LNCaP clone FGC (cell line): ENCODE data around the gene JAKMIP1.

Experiments
- DNase-seq: peaks from one replicate; pipeline ENCODE4 v3.0.0-alpha.2; 2011; ENCODE audit warnings: low read depth
- H3K4me3 ChIP-seq: 2 replicates; pipeline ENCODE4 v1.5.1; 2011; ENCODE audit warnings: mild to moderate bottlenecking, low read depth, low read length, control low read depth
- TF ChIP-seq, protein P1 (sequence below): IDR thresholded peaks from 2 replicates; pipeline ENCODE4 v1.5.1; 2012; ENCODE audit warnings: mild to moderate bottlenecking; ENCODE audit not compliant: control insufficient read depth, insufficient read depth; ENCODE audit errors: extremely low read depth

JAKMIP1 gene

DNA sequence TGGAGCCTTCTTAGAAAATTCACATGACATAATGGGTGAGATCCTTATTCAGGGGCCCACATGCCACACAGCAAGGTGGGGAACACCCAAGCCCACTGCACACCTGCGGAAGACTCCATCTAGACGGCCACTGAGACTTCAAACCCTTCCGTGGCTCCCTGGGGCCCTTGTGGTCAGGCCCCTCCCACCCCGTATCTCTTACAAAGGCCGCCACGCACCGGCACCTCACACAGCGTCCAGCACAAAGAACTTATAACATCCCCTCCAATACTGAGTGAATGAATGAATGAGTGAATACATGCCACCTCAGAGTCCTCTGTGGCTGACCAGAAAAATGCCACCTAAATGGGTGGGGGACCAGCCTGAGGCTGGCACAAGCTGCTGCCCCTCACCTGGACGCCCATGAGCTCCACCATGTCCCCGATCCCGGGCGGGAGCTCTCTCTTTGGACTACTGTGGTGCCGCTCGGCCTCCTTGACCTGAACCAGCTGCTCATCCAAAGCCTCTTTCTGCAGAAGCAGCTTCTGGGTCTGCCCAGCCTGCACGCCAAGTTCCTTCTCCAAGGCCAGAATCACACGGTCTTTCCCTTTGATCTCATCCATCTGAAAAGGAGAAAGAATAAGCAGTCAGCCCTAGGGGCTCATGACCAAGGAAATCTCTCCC, 115.2 kb downstream of the JAKMIP1 start:
- no peak for DNase-seq
- H3K4me3 ChIP-seq = no peak overlapping the region
- TF ChIP-seq, protein P1, sequence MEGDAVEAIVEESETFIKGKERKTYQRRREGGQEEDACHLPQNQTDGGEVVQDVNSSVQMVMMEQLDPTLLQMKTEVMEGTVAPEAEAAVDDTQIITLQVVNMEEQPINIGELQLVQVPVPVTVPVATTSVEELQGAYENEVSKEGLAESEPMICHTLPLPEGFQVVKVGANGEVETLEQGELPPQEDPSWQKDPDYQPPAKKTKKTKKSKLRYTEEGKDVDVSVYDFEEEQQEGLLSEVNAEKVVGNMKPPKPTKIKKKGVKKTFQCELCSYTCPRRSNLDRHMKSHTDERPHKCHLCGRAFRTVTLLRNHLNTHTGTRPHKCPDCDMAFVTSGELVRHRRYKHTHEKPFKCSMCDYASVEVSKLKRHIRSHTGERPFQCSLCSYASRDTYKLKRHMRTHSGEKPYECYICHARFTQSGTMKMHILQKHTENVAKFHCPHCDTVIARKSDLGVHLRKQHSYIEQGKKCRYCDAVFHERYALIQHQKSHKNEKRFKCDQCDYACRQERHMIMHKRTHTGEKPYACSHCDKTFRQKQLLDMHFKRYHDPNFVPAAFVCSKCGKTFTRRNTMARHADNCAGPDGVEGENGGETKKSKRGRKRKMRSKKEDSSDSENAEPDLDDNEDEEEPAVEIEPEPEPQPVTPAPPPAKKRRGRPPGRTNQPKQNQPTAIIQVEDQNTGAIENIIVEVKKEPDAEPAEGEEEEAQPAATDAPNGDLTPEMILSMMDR = no peak

DNA sequence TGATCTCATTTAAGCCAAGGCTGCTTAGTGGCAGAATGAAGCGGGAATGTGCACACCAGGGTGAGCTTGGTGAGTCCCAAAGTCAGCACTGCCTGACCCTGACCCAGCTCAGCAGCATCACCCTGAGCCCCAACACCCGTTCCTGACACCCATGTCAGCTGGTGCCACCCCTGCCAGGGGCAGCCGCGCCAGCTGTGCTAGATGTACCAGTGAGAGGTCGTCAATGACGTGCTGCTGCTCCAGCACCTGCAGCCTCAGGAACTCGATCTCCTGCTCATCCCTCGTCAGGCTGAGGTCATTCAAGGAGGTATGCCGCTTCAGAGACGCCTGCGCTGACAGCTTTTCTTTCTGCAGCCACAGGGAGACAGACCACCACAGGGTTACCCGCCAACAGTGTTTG, 120.4 kb downstream of the JAKMIP1 start:
- TF ChIP-seq, protein P1 = no peak
- no peak overlapping the region for H3K4me3 ChIP-seq
- no peak for DNase-seq

DNA sequence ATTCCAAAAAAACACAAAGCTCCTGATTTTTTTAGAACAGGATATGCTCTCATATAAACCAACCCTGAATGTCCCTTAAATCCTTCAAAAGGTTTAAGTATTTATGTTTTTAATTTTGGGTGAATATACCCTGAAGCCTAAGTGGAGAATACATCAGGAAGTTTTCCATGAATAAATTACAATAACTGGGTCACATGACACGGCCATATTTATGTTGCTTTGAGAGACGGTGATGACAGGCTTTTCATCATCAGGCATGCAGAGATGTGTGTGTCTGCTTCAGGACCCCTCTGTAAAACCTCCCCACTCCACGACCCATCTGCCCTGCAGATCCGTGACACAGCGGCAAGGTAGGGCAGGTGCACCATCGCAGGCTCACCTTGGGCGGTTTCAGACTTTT, 121.8 kb downstream of the JAKMIP1 start:
- H3K4me3 ChIP-seq = no peak overlapping the region
- DNase-seq = no peak
- TF ChIP-seq, protein P1 = no peak

DNA sequence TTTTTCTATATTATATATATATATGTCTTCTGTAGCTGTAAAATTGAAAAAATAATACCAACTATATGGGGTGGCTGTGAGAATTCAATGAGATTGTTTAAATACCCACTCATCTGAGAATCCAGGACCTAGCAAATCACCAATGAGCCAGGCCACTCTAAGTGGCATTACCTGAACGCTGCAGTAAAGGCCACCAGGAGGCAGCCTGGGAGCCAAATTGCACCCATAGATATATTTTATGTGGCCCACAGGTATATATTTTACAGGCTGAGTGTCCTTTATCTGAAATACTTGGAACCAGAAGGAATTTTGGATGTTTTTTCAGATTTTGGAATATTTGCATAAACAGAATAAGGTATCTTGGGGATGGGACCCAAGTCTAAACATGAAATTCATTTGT, 124.0 kb downstream of the JAKMIP1 start:
- no peak for DNase-seq
- TF ChIP-seq, protein P1 = peak; percentile 54
- no peak overlapping the region for H3K4me3 ChIP-seq

DNA sequence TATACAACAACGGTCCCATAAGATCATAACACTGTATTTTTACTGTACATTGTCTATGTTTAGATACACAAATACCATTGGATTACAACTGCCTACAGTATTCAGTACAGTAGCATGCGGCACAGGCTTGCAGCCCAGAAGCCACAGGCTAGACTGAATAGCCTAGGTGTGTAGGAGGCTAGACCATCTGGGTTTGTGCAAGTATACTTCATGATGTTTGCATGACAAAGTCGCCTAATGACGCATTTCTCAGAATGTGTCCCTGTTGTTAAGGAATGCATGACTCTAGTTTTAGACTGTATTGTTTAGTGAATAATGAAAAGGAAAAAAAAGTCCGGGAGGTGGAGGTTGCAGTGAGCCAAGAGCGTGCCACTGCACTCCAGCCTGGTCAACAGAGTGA, 125.6 kb downstream of the JAKMIP1 start:
- TF ChIP-seq, protein P1 = no peak
- no peak overlapping the region for H3K4me3 ChIP-seq
- no peak for DNase-seq

DNA sequence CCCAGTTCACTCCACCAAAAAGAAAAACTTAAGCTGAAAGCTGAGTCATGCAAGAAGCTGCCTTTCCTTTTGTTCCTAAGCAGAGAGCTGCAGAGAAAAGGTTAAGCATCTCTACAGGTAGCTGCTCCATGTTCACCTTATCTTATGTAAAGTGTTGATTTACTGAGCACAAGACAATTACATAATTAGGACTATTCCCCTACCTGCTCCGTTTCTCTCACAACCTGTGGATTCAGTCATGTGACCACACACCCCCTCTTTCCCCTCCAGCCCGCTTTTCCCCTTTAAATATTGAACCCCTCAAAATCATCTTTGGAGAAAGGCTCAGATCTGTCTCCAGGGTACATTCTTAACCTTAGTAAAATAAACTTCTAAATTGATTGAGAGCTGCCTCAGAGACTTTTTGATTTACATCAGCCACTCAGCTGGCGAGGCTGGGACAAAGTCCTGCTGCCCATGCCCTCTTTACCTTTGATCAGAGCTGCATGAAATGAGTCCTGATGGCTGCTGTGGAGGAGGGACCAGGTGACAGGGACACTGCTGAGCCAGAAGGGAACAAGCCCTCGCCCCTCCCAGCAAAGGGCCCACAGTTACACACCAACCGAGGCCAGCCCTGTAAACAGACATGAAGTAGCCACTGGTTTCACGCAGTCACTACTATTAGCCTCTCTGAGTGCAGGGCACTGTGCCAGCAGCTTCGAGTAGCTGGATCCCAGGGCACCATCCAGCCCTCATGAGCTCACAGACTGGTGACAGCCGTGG, 128.2 kb downstream of the JAKMIP1 start:
- TF ChIP-seq, protein P1 = no peak
- no peak for DNase-seq

More for the DNA sequence above, 128.2 kb downstream of the JAKMIP1 start:
- H3K4me3 ChIP-seq = no peak overlapping the region
